Neural cell (in vitro differentiated cells): Measurements from ENCODE around the gene TBX2.

Experiments used
- EZH2 ChIP-seq: fragments of 200-600, 300-800 bp; shearing (Covaris generic), sonication (generic); IDR thresholded peaks from 2 replicates; pipeline ENCODE4 v1.6.1; 2014; ENCODE audit warnings: antibody characterized with exemption, low read length, borderline replicate concordance, mild to moderate bottlenecking; ENCODE audit not compliant: insufficient read depth, poor library complexity, severe bottlenecking
- MXI1 ChIP-seq: fragments of 450-650 bp; conservative IDR thresholded peaks from 2 replicates; pipeline ENCODE4 v1.6.1; 2014; ENCODE audit warnings: antibody characterized with exemption, mild to moderate bottlenecking; ENCODE audit not compliant: poor library complexity, severe bottlenecking
- POLR2AphosphoS5 ChIP-seq: IDR thresholded peaks from 2 replicates; pipeline ENCODE4 v1.6.1; 2012
- RAD21 ChIP-seq: fragments of 450-650 bp; conservative IDR thresholded peaks from 2 replicates; pipeline ENCODE4 v1.6.1; 2014; ENCODE audit warnings: antibody characterized with exemption, mild to moderate bottlenecking, moderate library complexity
- TF ChIP-seq, protein P1 (sequence below): fragments of 450-650 bp; IDR thresholded peaks from 2 replicates; pipeline ENCODE4 v1.5.1; 2014; ENCODE audit warnings: antibody characterized with exemption, mild to moderate bottlenecking, moderate library complexity; ENCODE audit not compliant: poor library complexity, severe bottlenecking

DNA sequence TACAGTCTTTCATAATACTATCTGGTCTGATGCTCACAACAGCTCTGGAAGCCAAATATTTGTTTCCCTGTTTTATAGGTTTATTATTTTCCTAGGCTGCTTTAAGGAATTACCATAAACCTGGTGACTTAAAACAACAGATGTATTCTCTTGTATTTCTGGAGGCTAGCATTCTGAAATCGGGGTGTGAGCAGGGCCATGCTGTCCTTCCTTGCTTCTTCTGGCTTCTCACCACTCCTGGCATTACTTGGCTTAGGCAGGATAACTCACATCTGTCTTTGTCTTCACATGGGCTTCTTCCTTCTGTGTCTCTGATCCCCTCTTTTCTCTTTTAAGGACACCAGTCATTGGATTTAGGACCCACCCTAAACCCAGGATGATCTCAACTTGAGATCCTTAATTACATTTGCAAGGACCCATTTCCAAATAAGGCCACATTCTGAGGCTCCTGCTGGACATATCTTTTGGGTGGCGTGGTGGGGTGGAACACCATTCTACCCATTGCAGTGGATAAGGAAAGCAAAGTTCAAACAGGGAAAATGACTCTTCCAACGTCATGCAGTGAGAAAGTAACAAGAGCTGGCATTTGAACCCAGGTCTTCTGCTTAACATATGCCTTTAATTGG is 39.2 kb upstream of the TBX2 start:
- TF ChIP-seq, protein P1, sequence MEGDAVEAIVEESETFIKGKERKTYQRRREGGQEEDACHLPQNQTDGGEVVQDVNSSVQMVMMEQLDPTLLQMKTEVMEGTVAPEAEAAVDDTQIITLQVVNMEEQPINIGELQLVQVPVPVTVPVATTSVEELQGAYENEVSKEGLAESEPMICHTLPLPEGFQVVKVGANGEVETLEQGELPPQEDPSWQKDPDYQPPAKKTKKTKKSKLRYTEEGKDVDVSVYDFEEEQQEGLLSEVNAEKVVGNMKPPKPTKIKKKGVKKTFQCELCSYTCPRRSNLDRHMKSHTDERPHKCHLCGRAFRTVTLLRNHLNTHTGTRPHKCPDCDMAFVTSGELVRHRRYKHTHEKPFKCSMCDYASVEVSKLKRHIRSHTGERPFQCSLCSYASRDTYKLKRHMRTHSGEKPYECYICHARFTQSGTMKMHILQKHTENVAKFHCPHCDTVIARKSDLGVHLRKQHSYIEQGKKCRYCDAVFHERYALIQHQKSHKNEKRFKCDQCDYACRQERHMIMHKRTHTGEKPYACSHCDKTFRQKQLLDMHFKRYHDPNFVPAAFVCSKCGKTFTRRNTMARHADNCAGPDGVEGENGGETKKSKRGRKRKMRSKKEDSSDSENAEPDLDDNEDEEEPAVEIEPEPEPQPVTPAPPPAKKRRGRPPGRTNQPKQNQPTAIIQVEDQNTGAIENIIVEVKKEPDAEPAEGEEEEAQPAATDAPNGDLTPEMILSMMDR = no peak
- no peak for TF ChIP-seq EZH2
- TF ChIP-seq POLR2AphosphoS5 = no peak
- no peak for TF ChIP-seq RAD21
- TF ChIP-seq MXI1 = no peak
